ENCODE results near the gene SELENOO.

SELENOO gene

GRCh38 chr22:50211147-50211546 is 10.3 kb downstream of the SELENOO start:
- Histone ChIP-seq H4K20me1 (ENCODE audit: insufficient read depth, low read length) (peaks cover 67% of the 10 kb centered on the region), H3K4me1 (ENCODE audit: insufficient read depth, low read length) (no peaks in the 10 kb centered on the region), H3K27me3 (ENCODE audit: insufficient read depth, low read length, poor library complexity) (no peaks in the 10 kb centered on the region), H3K4me2 (ENCODE audit: insufficient read depth, low read length) (no peak overlapping the region), H3K36me3 (ENCODE audit: insufficient read depth, low read length) (peaks cover 86% of the 10 kb centered on the region), H2AFZ (ENCODE audit: low read depth, low read length) (no peak overlapping the region), H3K9me3 (ENCODE audit: insufficient read depth, low read length, severe bottlenecking) (no peaks in the 10 kb centered on the region), H3K79me2 (ENCODE audit: insufficient read depth, low read length) (peaks cover 37% of the 10 kb centered on the region), H3K4me3 (ENCODE audit: low read depth in 1 of 2, low read length in 2 of 2) (no peak overlapping the region), H3K27ac (ENCODE audit: low read length) (no peak overlapping the region), H3K9ac (ENCODE audit: low read depth, low read length) (no peak overlapping the region)
- DNase-seq, result no peak
- no peak for ATAC-seq (ENCODE audit: insufficient read depth, low read depth)
- TF ChIP-seq EZH2 (IDR thresholded peaks at IDR 0.05; ENCODE audit: borderline replicate concordance, low read depth, low read length, severe bottlenecking) (no peak), CTCF (IDR thresholded peaks at IDR 0.05; ENCODE audit: borderline replicate concordance, extremely low read depth, low read length, poor library complexity, severe bottlenecking) (no peak)

DNA sequence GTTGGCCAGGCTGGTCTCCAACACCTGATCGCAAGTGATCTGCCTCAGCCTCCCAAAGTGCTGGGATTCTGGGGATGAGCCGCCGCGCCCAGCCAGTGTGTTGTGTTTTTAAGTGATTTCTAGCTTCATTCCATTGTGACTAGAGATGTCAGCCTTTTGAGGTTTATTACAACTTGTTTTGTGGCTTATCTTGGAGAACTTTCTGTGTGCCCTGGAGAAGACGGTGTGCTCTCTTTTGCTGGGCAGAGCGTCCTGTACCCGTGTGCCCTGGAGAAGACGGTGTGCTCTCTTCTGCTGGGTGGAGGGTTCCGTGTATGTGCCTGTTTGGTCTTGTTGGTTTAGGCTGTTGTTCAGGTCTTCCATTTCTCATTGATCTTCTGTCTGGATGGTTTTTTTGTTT is 12.5 kb downstream of the SELENOO start:
- Histone ChIP-seq H2AFZ (ENCODE audit: low read depth, low read length) (no peak overlapping the region), H3K4me1 (ENCODE audit: insufficient read depth, low read length) (no peaks in the 10 kb centered on the region), H3K4me3 (ENCODE audit: low read depth in 1 of 2, low read length in 2 of 2) (no peak overlapping the region), H3K36me3 (ENCODE audit: insufficient read depth, low read length) (peaks cover 90% of the 10 kb centered on the region), H3K79me2 (ENCODE audit: insufficient read depth, low read length) (peaks cover 33% of the 10 kb centered on the region), H4K20me1 (ENCODE audit: insufficient read depth, low read length) (peaks cover 69% of the 10 kb centered on the region), H3K4me2 (ENCODE audit: insufficient read depth, low read length) (no peak overlapping the region), H3K9ac (ENCODE audit: low read depth, low read length) (no peak overlapping the region), H3K9me3 (ENCODE audit: insufficient read depth, low read length, severe bottlenecking) (no peaks in the 10 kb centered on the region), H3K27me3 (ENCODE audit: insufficient read depth, low read length, poor library complexity) (no peaks in the 10 kb centered on the region), H3K27ac (ENCODE audit: low read length) (no peak overlapping the region)
- no peak for ATAC-seq (ENCODE audit: insufficient read depth, low read depth)
- DNase-seq, result no peak
- TF ChIP-seq EZH2 (IDR thresholded peaks at IDR 0.05; ENCODE audit: borderline replicate concordance, low read depth, low read length, severe bottlenecking) (no peak), CTCF (IDR thresholded peaks at IDR 0.05; ENCODE audit: borderline replicate concordance, extremely low read depth, low read length, poor library complexity, severe bottlenecking) (no peak)

GRCh38 chr22:50215297-50216054 is 14.7 kb downstream of the SELENOO start:
- Histone ChIP-seq H3K9ac (ENCODE audit: low read depth, low read length) (no peak overlapping the region), H3K4me1 (ENCODE audit: insufficient read depth, low read length) (no peaks in the 10 kb centered on the region), H4K20me1 (ENCODE audit: insufficient read depth, low read length) (peaks cover 61% of the 10 kb centered on the region), H3K9me3 (ENCODE audit: insufficient read depth, low read length, severe bottlenecking) (no peaks in the 10 kb centered on the region), H3K79me2 (ENCODE audit: insufficient read depth, low read length) (peaks cover 31% of the 10 kb centered on the region), H3K36me3 (ENCODE audit: insufficient read depth, low read length) (peaks cover 92% of the 10 kb centered on the region), H3K4me3 (ENCODE audit: low read depth in 1 of 2, low read length in 2 of 2) (no peak overlapping the region), H3K27me3 (ENCODE audit: insufficient read depth, low read length, poor library complexity) (no peaks in the 10 kb centered on the region), H3K27ac (ENCODE audit: low read length) (no peak overlapping the region), H2AFZ (ENCODE audit: low read depth, low read length) (no peak overlapping the region), H3K4me2 (ENCODE audit: insufficient read depth, low read length) (no peak overlapping the region)
- TF ChIP-seq CTCF (IDR thresholded peaks at IDR 0.05; ENCODE audit: borderline replicate concordance, extremely low read depth, low read length, poor library complexity, severe bottlenecking) (no peak), EZH2 (IDR thresholded peaks at IDR 0.05; ENCODE audit: borderline replicate concordance, low read depth, low read length, severe bottlenecking) (no peak)
- ATAC-seq (ENCODE audit: insufficient read depth, low read depth) (no peak), DNase-seq (no peak)

All from DND-41 (cell line).